Tibial nerve (tissue), 4 donors: ENCODE results near the gene POGLUT2.

Experiments
- CTCF ChIP-seq, 5 experiments: fragments of 200-600 bp in 3 of 5; fragments of 450-650 bp in 2 of 5; sonication (generic) in 3 of 5; IDR thresholded peaks; one replicate each; pipeline ENCODE4 v1.5.1; 2016 to 2019; ENCODE audit warnings: antibody characterized with exemption in 5 of 5, mild to moderate bottlenecking in 3 of 5, moderate library complexity in 2 of 5
- EP300 ChIP-seq, 2 donors: sonication (generic); formaldehyde crosslinking; IDR thresholded peaks; one replicate each; pipeline ENCODE4 v1.6.1; 2017; ENCODE audit warnings: antibody characterized with exemption in 2 of 2, mild to moderate bottlenecking in 1 of 2
- POLR2A ChIP-seq, 2 donors: fragments of 450-650 bp; IDR thresholded peaks; one replicate each; pipeline ENCODE4 v1.6.1; 2017; ENCODE audit warnings: antibody characterized with exemption in 2 of 2, mild to moderate bottlenecking in 2 of 2, moderate library complexity in 2 of 2

GRCh38 chr13:102770435-102770834 is 28.3 kb downstream of the POGLUT2 start:
- TF ChIP-seq CTCF (IDR thresholded peaks at IDR 0.05) (no peak), POLR2A (IDR thresholded peaks at IDR 0.05) (no peak), EP300 (IDR thresholded peaks at IDR 0.05) (no peak)
